ENCODE data around the gene HPS1.

The HPS1 gene

GRCh38 chr10:98446661-98447221 lies at the start of gene HPS1:
Gene HPS1 (minus strand): TSS chr10:98446935. CDS start chr10:98443240, 3,695 bp downstream.
- peak; percentile 75 for DNase-seq

GRCh38 chr10:98492763-98493162 lies 46.0 kb upstream of the HPS1 start:
- DNase-seq: no peak

GRCh38 chr10:98489561-98490481 lies 43.1 kb upstream of the HPS1 start:
- no peak for DNase-seq

GRCh38 chr10:98488669-98489430 lies 42.1 kb upstream of the HPS1 start:
- DNase-seq: no peak

GRCh38 chr10:98487649-98488048 lies 40.9 kb upstream of the HPS1 start:
- no peak for DNase-seq

- DNase-seq: peak; percentile 87
Observed at GRCh38 chr10:98486421-98486820, 39.7 kb upstream of the HPS1 start.

- DNase-seq: peak; percentile 77
Observed at GRCh38 chr10:98485959-98486358, 39.2 kb upstream of the HPS1 start.

- DNase-seq: no peak
Observed at GRCh38 chr10:98483658-98484057, 36.9 kb upstream of the HPS1 start.

GRCh38 chr10:98482096-98482495 lies 35.4 kb upstream of the HPS1 start:
- no peak for DNase-seq

- DNase-seq: no peak
Observed at GRCh38 chr10:98481404-98481945, 34.7 kb upstream of the HPS1 start.

- peak; percentile 31 for DNase-seq
Observed at GRCh38 chr10:98478430-98479222, 31.9 kb upstream of the HPS1 start.

- DNase-seq: no peak
Observed at GRCh38 chr10:98477861-98478260, 31.1 kb upstream of the HPS1 start.

GRCh38 chr10:98474628-98475027 lies 27.9 kb upstream of the HPS1 start:
- no peak for DNase-seq

- no peak for DNase-seq
Observed at GRCh38 chr10:98472196-98472595, 25.5 kb upstream of the HPS1 start.

- no peak for DNase-seq
Observed at GRCh38 chr10:98470850-98471249, 24.1 kb upstream of the HPS1 start.

- DNase-seq: no peak
Observed at GRCh38 chr10:98469001-98469931, 22.5 kb upstream of the HPS1 start.

GRCh38 chr10:98467506-98468318 lies 21.0 kb upstream of the HPS1 start:
- peak; percentile 83 for DNase-seq

GRCh38 chr10:98466861-98467505 lies 20.2 kb upstream of the HPS1 start:
- no peak for DNase-seq

GRCh38 chr10:98465866-98466265 lies 19.1 kb upstream of the HPS1 start:
- DNase-seq: no peak

Measured in fibroblast of skin of right quadriceps (primary cell).